Bronchial epithelial cell (primary cell): ENCODE results near the gene CCDC121. TPM values are rescaled to one million over a fixed set of nuclear protein-coding genes. Genes with fewer than 3 reads are reported as not detected.
A peak's percentile ranks its signal among the peaks of the same experiment; 100 is the strongest.

ENCODE experiments used
- DNase-seq: peaks from one replicate; pipeline ENCODE4 v3.0.0-alpha.2; 2010; ENCODE audit warnings: low read depth
- FAIRE-seq: peaks from 2 replicates; lab custom pipeline; 2011; peaks lifted over from hg19 to GRCh38; lab: Jason Lieb, UNC
- H3K27me3 ChIP-seq: 2 replicates; pipeline ENCODE4 v1.5.1; 2011; ENCODE audit warnings: low read length; ENCODE audit not compliant: control insufficient read depth, insufficient read depth
- H3K36me3 ChIP-seq: 2 replicates; pipeline ENCODE4 v1.5.1; 2011; ENCODE audit warnings: low read length; ENCODE audit not compliant: control insufficient read depth, insufficient read depth
- H3K4me3 ChIP-seq: 2 replicates; pipeline ENCODE4 v1.5.1; 2011; ENCODE audit warnings: mild to moderate bottlenecking, low read depth, low read length, control low read depth
- CTCF ChIP-seq: IDR thresholded peaks from 2 replicates; pipeline ENCODE4 v1.5.1; 2011; ENCODE audit warnings: mild to moderate bottlenecking, moderate library complexity, low read length, control low read depth, inconsistent platforms; ENCODE audit not compliant: insufficient read depth, severe bottlenecking
- total RNA-seq: library from RNA; depleted of rRNA; stranded (reverse); fragments of >200 nt; gene quantifications from 2 replicates; pipeline ENCODE4 v1.2.1, GENCODE V29; 2014

CCDC121 gene
- total RNA-seq, 1 donor from 2014 or later, result 0.79 TPM

GRCh38 chr2:27652790-27653189, 24.0 kb upstream of the CCDC121 start:
- DNase-seq (peak; percentile 91), FAIRE-seq (no peak)
- Histone ChIP-seq H3K36me3 (peaks cover 3% of the 10 kb centered on the region), H3K27me3 (no peaks in the 10 kb centered on the region), H3K4me3 (no peak overlapping the region)
- TF ChIP-seq CTCF, result no peak

GRCh38 chr2:27652341-27652740, 23.5 kb upstream of the CCDC121 start:
- Histone ChIP-seq H3K36me3 (peaks cover 3% of the 10 kb centered on the region), H3K27me3 (no peaks in the 10 kb centered on the region), H3K4me3 (no peak overlapping the region)
- FAIRE-seq, result no peak
- no peak for TF ChIP-seq CTCF
- peak; percentile 77 for DNase-seq

- Histone ChIP-seq H3K36me3 (peaks cover 3% of the 10 kb centered on the region), H3K4me3 (no peak overlapping the region), H3K27me3 (no peaks in the 10 kb centered on the region)
- FAIRE-seq (no peak), DNase-seq (no peak)
- TF ChIP-seq CTCF, result no peak
Observed at GRCh38 chr2:27651056-27651455, 22.2 kb upstream of the CCDC121 start.

- H3K36me3 ChIP-seq, result peaks cover 5% of the 10 kb centered on the region
- DNase-seq (no peak), FAIRE-seq (no peak)
- no peak for TF ChIP-seq CTCF
- H3K27me3 ChIP-seq, result no peaks in the 10 kb centered on the region
- no peak overlapping the region for H3K4me3 ChIP-seq
Observed at GRCh38 chr2:27647737-27648136, 18.9 kb upstream of the CCDC121 start.

GRCh38 chr2:27647289-27647688, 18.5 kb upstream of the CCDC121 start:
- H3K36me3 ChIP-seq, result peaks cover 6% of the 10 kb centered on the region
- H3K4me3 ChIP-seq, result no peak overlapping the region
- no peaks in the 10 kb centered on the region for H3K27me3 ChIP-seq
- no peak for TF ChIP-seq CTCF
- DNase-seq (peak; percentile 11), FAIRE-seq (no peak)

GRCh38 chr2:27645197-27645596, 16.4 kb upstream of the CCDC121 start:
- H3K4me3 ChIP-seq, result no peak overlapping the region
- no peak for FAIRE-seq
- no peaks in the 10 kb centered on the region for H3K27me3 ChIP-seq
- TF ChIP-seq CTCF, result no peak
- H3K36me3 ChIP-seq, result peaks cover 7% of the 10 kb centered on the region
- no peak for DNase-seq
